SK-N-SH (cell line): ENCODE measurements around the gene ENOX1.

Experiments
- EP300 ChIP-seq, 2 experiments: IDR thresholded peaks; 2 replicates each; pipeline versions ENCODE4 v1.4.0 to v1.6.1; 2012; ENCODE audit warnings: borderline replicate concordance in 1 of 2, low read depth in 1 of 2, low read length in 1 of 2
- EZH2phosphoT487 ChIP-seq: fragments of 200-600 bp; sonication (generic); IDR thresholded peaks from 2 replicates; pipeline ENCODE4 v1.6.1; 2017; ENCODE audit warnings: low read depth, mixed run types, mild to moderate bottlenecking, antibody characterized with exemption, moderate library complexity, borderline replicate concordance
- GABPA ChIP-seq: IDR thresholded peaks from 2 replicates; pipeline ENCODE4 v1.4.0; 2012; ENCODE audit warnings: low read depth, mild to moderate bottlenecking
- JUND ChIP-seq: IDR thresholded peaks from 2 replicates; pipeline ENCODE4 v1.4.0; 2012
- RAD21 ChIP-seq: IDR thresholded peaks from 2 replicates; pipeline ENCODE4 v1.6.1; 2012; ENCODE audit warnings: mild to moderate bottlenecking, low read length
- RFX5 ChIP-seq: IDR thresholded peaks from 2 replicates; pipeline ENCODE4 v1.6.1; 2012; ENCODE audit warnings: mild to moderate bottlenecking, improper control_type of control experiment, low read length
- SIN3A ChIP-seq: IDR thresholded peaks from 2 replicates; pipeline ENCODE4 v1.6.1; 2012; ENCODE audit warnings: low read depth, mild to moderate bottlenecking, low read length, moderate library complexity, borderline replicate concordance
- TAF1 ChIP-seq: IDR thresholded peaks from 2 replicates; pipeline ENCODE4 v1.6.1; 2012; ENCODE audit warnings: low read depth, mild to moderate bottlenecking, low read length, moderate library complexity, borderline replicate concordance
- TF ChIP-seq, protein P1 (sequence below): fragments of 200-600 bp; sonication (generic); IDR thresholded peaks from 2 replicates; pipeline ENCODE4 v1.6.1; 2017; ENCODE audit warnings: antibody characterized with exemption, mild to moderate bottlenecking, moderate library complexity
- TF ChIP-seq, protein P2 (sequence below): IDR thresholded peaks from 2 replicates; pipeline ENCODE4 v1.6.1; 2012; ENCODE audit warnings: mild to moderate bottlenecking, low read depth, low read length, moderate library complexity
- TF ChIP-seq, protein P3 (sequence below): IDR thresholded peaks from 2 replicates; pipeline ENCODE4; 2012
- TF ChIP-seq, protein P4 (sequence below): IDR thresholded peaks from 2 replicates; pipeline ENCODE4 v1.4.0; 2012; ENCODE audit warnings: low read depth, borderline replicate concordance

DNA sequence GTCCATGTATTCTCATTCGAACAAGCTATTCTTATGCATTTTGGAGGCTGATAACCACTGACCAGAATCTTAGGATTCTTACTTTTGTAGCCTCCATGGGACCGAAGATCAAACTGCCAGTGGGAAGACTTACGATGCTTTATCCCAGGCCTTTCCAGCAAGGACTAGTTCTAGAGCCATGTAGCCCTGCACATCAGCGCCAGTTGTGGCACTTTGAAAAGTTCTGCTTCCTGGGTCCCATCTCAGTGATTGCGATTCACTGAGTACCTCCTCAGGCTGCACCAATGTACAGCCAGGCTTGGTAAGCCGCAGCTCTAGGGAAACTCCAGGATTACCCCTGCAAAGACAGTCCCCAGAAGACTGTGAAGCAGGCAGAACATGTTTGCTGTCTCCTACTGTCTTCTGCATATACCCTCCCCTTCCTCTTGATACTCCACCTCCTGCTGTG, 18.9 kb upstream of the ENOX1 start:
- TF ChIP-seq, protein P1, sequence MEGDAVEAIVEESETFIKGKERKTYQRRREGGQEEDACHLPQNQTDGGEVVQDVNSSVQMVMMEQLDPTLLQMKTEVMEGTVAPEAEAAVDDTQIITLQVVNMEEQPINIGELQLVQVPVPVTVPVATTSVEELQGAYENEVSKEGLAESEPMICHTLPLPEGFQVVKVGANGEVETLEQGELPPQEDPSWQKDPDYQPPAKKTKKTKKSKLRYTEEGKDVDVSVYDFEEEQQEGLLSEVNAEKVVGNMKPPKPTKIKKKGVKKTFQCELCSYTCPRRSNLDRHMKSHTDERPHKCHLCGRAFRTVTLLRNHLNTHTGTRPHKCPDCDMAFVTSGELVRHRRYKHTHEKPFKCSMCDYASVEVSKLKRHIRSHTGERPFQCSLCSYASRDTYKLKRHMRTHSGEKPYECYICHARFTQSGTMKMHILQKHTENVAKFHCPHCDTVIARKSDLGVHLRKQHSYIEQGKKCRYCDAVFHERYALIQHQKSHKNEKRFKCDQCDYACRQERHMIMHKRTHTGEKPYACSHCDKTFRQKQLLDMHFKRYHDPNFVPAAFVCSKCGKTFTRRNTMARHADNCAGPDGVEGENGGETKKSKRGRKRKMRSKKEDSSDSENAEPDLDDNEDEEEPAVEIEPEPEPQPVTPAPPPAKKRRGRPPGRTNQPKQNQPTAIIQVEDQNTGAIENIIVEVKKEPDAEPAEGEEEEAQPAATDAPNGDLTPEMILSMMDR = no peak
- TF ChIP-seq, protein P2, sequence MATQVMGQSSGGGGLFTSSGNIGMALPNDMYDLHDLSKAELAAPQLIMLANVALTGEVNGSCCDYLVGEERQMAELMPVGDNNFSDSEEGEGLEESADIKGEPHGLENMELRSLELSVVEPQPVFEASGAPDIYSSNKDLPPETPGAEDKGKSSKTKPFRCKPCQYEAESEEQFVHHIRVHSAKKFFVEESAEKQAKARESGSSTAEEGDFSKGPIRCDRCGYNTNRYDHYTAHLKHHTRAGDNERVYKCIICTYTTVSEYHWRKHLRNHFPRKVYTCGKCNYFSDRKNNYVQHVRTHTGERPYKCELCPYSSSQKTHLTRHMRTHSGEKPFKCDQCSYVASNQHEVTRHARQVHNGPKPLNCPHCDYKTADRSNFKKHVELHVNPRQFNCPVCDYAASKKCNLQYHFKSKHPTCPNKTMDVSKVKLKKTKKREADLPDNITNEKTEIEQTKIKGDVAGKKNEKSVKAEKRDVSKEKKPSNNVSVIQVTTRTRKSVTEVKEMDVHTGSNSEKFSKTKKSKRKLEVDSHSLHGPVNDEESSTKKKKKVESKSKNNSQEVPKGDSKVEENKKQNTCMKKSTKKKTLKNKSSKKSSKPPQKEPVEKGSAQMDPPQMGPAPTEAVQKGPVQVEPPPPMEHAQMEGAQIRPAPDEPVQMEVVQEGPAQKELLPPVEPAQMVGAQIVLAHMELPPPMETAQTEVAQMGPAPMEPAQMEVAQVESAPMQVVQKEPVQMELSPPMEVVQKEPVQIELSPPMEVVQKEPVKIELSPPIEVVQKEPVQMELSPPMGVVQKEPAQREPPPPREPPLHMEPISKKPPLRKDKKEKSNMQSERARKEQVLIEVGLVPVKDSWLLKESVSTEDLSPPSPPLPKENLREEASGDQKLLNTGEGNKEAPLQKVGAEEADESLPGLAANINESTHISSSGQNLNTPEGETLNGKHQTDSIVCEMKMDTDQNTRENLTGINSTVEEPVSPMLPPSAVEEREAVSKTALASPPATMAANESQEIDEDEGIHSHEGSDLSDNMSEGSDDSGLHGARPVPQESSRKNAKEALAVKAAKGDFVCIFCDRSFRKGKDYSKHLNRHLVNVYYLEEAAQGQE = no peak
- TF ChIP-seq, protein P3, sequence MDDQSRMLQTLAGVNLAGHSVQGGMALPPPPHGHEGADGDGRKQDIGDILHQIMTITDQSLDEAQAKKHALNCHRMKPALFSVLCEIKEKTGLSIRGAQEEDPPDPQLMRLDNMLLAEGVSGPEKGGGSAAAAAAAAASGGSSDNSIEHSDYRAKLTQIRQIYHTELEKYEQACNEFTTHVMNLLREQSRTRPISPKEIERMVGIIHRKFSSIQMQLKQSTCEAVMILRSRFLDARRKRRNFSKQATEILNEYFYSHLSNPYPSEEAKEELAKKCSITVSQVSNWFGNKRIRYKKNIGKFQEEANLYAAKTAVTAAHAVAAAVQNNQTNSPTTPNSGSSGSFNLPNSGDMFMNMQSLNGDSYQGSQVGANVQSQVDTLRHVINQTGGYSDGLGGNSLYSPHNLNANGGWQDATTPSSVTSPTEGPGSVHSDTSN = no peak
- TF ChIP-seq RFX5 (no peak), SIN3A (no peak), JUND (no peak), RAD21 (no peak), TAF1 (no peak), EP300 (IDR thresholded peaks at IDR 0.05; ENCODE audit: borderline replicate concordance in 1 of 2, low read depth in 1 of 2, low read length in 1 of 2) (no peak), EZH2phosphoT487 (no peak), GABPA (no peak)
- TF ChIP-seq, protein P4, sequence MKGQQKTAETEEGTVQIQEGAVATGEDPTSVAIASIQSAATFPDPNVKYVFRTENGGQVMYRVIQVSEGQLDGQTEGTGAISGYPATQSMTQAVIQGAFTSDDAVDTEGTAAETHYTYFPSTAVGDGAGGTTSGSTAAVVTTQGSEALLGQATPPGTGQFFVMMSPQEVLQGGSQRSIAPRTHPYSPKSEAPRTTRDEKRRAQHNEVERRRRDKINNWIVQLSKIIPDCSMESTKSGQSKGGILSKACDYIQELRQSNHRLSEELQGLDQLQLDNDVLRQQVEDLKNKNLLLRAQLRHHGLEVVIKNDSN = no peak
